HG03139 (cell line): Measurements from ENCODE around the gene RABGAP1.

ENCODE experiments used
- ATAC-seq: cut with Tn5 transposase; IDR thresholded peaks from one replicate; pipeline ENCODE4 v1.9.1; 2021; ENCODE audit not compliant: unreplicated experiment

RABGAP1 gene

GRCh38 chr9:123044586-123044985 lies 103.8 kb downstream of the RABGAP1 start:
- no peak for ATAC-seq

GRCh38 chr9:123046406-123047195 lies 105.8 kb downstream of the RABGAP1 start:
- ATAC-seq = no peak

- ATAC-seq = no peak
Measured at GRCh38 chr9:123048748-123049147, 107.9 kb downstream of the RABGAP1 start.

- no peak for ATAC-seq
Measured at GRCh38 chr9:123049589-123050222, 108.9 kb downstream of the RABGAP1 start.

GRCh38 chr9:123053046-123053445 lies 112.2 kb downstream of the RABGAP1 start:
- no peak for ATAC-seq

GRCh38 chr9:123053711-123054110 lies 112.9 kb downstream of the RABGAP1 start:
- no peak for ATAC-seq

- ATAC-seq = no peak
Measured at GRCh38 chr9:123058834-123059233, 118.0 kb downstream of the RABGAP1 start.

- ATAC-seq = no peak
Measured at GRCh38 chr9:123059472-123060220, 118.8 kb downstream of the RABGAP1 start.

- ATAC-seq = no peak
Measured at GRCh38 chr9:123061216-123061615, 120.4 kb downstream of the RABGAP1 start.

- no peak for ATAC-seq
Measured at GRCh38 chr9:123062351-123063176, 121.7 kb downstream of the RABGAP1 start.

- ATAC-seq = no peak
Measured at GRCh38 chr9:123063177-123063598, 122.4 kb downstream of the RABGAP1 start.

- no peak for ATAC-seq
Measured at GRCh38 chr9:123063896-123064295, 123.1 kb downstream of the RABGAP1 start.

- no peak for ATAC-seq
Measured at GRCh38 chr9:123064716-123065115, 123.9 kb downstream of the RABGAP1 start.

GRCh38 chr9:123065196-123065595 lies 124.4 kb downstream of the RABGAP1 start:
- no peak for ATAC-seq

GRCh38 chr9:123067136-123067535 lies 126.3 kb downstream of the RABGAP1 start:
- ATAC-seq = no peak

GRCh38 chr9:123069010-123069481 lies 128.2 kb downstream of the RABGAP1 start:
- no peak for ATAC-seq

GRCh38 chr9:123070198-123070597 lies 129.4 kb downstream of the RABGAP1 start:
- ATAC-seq = no peak

- no peak for ATAC-seq
Measured at GRCh38 chr9:123072407-123072995, 131.7 kb downstream of the RABGAP1 start.

GRCh38 chr9:123073441-123073840 lies 132.6 kb downstream of the RABGAP1 start:
- ATAC-seq = no peak

GRCh38 chr9:123073991-123074422 lies 133.2 kb downstream of the RABGAP1 start:
- ATAC-seq = no peak
